NB4 (cell line): ENCODE measurements around the gene LTBP4.

Experiments used
- CTCF ChIP-seq: IDR thresholded peaks from one replicate; pipeline ENCODE4 v1.5.1; 2012; ENCODE audit warnings: low read depth, low read length
- MAX ChIP-seq: IDR thresholded peaks from 2 replicates; pipeline ENCODE4 v1.6.1; 2011; ENCODE audit warnings: low read depth, low read length
- MYC ChIP-seq: IDR thresholded peaks from 2 replicates; pipeline ENCODE4 v1.6.1; 2011; ENCODE audit warnings: low read depth, low read length
- POLR2A ChIP-seq: IDR thresholded peaks from 2 replicates; pipeline ENCODE4 v1.6.1; 2011; ENCODE audit warnings: mild to moderate bottlenecking; ENCODE audit not compliant: insufficient read length; ENCODE audit errors: extremely low read depth

GRCh38 chr19:40553885-40554857, 47.0 kb upstream of the LTBP4 start:
- TF ChIP-seq CTCF (no peak), POLR2A (no peak), MAX (no peak), MYC (no peak)
